WTC11 (cell line): ENCODE data around the gene ZNF185.

ENCODE experiments used
- ELF4 ChIP-seq: sonication (generic); formaldehyde crosslinking; IDR thresholded peaks from 2 replicates; pipeline ENCODE4 v1.8.1; 2022; ENCODE audit warnings: low read depth, mild to moderate bottlenecking, moderate library complexity, missing genetic modification reagents
- ZNF219 ChIP-seq: sonication (generic); formaldehyde crosslinking; IDR thresholded peaks from 2 replicates; pipeline ENCODE4 v1.8.0; 2023; ENCODE audit warnings: missing genetic modification reagents, mild to moderate bottlenecking, borderline replicate concordance
- TF ChIP-seq, protein P1 (sequence below): sonication (generic); formaldehyde crosslinking; IDR thresholded peaks from 2 replicates; pipeline ENCODE4 v1.8.1; 2023; ENCODE audit warnings: mild to moderate bottlenecking, missing genetic modification reagents, moderate library complexity

DNA sequence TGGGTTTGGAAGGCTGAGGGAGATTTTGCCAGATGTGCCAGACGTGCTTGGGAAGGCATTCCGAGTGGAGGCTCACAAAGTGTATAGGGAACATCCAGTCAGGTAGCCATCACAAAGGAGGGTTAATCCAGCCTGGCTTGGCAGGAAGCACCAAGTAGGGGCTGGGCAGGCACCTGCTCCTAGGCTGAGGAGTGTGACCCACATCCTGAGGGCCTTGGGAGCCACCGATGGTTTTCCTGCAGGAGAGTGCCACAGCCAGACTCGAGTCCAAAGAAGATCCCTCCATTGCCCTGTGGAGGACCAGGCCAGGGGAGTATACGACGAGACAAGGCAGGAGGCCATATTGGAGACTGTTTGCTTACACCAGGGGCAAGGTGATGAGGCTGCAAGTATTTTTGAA, 48.8 kb downstream of the ZNF185 start:
- TF ChIP-seq, protein P1, sequence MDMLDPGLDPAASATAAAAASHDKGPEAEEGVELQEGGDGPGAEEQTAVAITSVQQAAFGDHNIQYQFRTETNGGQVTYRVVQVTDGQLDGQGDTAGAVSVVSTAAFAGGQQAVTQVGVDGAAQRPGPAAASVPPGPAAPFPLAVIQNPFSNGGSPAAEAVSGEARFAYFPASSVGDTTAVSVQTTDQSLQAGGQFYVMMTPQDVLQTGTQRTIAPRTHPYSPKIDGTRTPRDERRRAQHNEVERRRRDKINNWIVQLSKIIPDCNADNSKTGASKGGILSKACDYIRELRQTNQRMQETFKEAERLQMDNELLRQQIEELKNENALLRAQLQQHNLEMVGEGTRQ (CRISPR knock-in tag), result no peak
- TF ChIP-seq ELF4, result no peak
- no peak for TF ChIP-seq ZNF219 (CRISPR knock-in tag)
